Measurements from ENCODE around the gene ARID5B.
A peak's percentile ranks its signal among the peaks of the same experiment; 100 is the strongest.
"Not testable (repeated sequence)": the region's sequence is repeated elsewhere in the genome, so short reads cannot be mapped to it uniquely, and the experiment has no call there.

The ARID5B gene

GRCh38 chr10:61965703-61966395 is 64.3 kb downstream of the ARID5B start:
- no peak for DNase-seq (ENCODE audit: low read depth)

GRCh38 chr10:61967298-61967697 is 65.8 kb downstream of the ARID5B start:
- DNase-seq (ENCODE audit: low read depth): no peak

DNA sequence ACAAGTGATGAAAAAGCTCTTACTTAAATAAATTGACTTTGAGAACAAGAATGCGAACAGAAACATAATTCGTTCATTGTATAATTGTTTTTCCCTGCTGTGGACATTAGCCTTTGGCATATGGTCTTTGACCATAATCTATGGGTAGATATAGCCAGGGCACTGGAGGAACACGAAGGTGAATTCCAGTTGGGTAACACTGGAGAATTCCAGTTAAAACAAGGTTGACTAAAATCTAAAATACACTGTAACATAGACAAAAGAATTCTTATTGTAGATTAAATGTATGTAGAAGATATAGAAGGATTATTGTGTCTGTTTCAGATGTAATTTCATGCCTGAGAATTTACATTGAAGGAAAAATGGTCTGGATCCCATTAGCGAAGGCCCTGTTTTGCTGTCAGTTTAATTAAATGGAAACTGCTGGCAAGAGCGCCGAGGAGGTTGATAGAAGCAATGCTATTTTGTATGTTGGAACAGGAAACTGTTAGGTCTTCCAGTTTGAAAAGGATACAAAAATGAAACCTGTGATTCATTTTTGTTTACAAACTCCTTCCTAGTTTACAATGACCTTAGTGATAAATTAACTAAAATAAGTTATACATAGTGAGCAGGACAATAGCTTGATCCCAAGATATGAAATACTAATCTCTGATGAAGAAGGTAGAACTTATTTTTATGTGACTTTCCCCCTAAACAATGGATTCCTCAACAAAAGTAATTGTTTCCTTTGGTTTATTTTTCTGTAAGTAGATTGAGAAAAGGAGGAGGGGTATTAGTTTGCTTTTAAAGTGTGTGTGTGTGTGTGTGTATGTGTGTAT is 68.9 kb downstream of the ARID5B start:
- DNase-seq (ENCODE audit: low read depth): no peak

- DNase-seq (ENCODE audit: low read depth): no peak
Measured at GRCh38 chr10:61971003-61971325, 69.5 kb downstream of the ARID5B start.

DNA sequence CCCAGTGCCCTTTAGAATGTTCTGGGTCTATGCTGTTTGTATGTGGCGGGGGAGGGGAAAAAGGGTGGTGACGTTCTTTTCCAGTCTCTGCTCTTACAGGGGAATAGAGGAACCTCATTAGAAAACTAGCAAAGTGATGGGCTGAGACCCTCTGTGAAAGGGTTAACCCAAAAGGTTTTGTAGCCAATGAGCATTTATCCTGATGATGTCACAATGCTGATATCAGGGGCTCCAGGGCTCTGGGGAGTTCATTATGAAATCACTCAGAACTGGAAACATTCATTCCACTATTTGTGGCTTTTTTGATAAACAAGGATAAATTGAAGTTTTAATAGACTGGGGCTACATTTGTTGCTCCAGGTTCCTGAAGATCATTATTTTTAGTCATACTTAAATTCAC is 71.7 kb downstream of the ARID5B start:
- no peak for DNase-seq (ENCODE audit: low read depth)

GRCh38 chr10:61973906-61974305 is 72.4 kb downstream of the ARID5B start:
- DNase-seq (ENCODE audit: low read depth): no peak

- DNase-seq (ENCODE audit: low read depth): no peak
Measured at GRCh38 chr10:61974601-61975390, 73.3 kb downstream of the ARID5B start.

GRCh38 chr10:61975391-61975932 is 74.0 kb downstream of the ARID5B start:
- DNase-seq (ENCODE audit: low read depth): no peak

DNA sequence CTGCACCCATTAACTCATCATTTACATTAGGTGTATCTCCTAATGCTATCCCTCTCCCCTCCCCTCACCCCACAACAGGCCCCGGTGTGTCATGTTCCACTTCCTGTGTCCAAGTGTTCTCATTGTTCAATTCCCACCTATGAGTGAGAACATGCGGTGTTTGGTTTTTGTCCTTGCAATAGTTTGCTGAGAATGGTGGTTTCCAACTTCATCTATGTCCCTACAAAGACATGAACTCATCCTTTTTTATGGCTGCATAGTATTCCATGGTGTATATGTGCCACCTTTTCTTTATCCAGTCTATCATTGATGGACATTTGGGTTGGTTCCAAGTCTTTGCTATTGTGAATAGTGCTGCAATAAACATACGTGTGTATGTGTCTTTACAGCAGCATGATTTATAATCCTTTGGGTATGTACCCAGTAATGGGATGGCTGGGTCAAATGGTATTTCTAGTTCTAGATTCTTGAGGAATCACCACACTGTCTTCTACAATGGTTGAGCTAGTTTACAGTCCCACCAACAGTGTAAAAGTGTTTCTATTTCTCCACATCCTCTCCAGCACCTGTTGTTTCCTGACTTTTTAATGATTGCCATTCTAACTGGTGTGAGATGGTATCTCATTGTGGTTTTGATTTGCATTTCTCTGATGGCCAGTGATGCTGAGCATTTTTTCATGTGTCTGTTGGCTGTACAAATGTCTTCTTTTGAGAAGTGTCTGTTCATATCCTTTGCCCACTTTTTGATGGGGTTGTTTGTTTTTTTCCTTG is 75.6 kb downstream of the ARID5B start:
- DNase-seq (ENCODE audit: low read depth): not testable (repeated sequence)

- DNase-seq (ENCODE audit: low read depth): no peak
Measured at GRCh38 chr10:61978965-61979364, 77.5 kb downstream of the ARID5B start.

DNA sequence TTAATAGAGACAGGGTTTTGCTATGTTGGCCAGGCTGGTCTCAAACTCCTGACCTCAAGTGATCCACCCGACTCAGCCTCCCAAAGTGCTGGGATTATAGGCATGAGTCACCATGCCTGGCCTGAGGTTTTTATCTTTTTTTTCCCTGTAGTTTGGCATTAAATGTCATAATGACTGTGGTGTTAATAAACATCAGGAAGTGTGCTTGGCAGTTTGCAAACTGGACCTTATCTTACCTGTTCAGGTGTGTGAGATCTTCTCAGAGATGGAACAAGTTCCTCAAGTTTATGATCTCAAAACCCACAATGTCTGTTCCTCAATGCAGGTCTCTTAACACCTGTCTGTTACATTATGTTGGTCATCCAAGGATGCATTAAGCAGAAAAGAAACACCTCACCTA is 80.0 kb downstream of the ARID5B start:
- DNase-seq (ENCODE audit: low read depth): no peak

GRCh38 chr10:61983255-61983654 is 81.8 kb downstream of the ARID5B start:
- no peak for DNase-seq (ENCODE audit: low read depth)

GRCh38 chr10:61984803-61985418 is 83.4 kb downstream of the ARID5B start:
- no peak for DNase-seq (ENCODE audit: low read depth)

- no peak for DNase-seq (ENCODE audit: low read depth)
Measured at GRCh38 chr10:61985715-61986114, 84.2 kb downstream of the ARID5B start.

DNA sequence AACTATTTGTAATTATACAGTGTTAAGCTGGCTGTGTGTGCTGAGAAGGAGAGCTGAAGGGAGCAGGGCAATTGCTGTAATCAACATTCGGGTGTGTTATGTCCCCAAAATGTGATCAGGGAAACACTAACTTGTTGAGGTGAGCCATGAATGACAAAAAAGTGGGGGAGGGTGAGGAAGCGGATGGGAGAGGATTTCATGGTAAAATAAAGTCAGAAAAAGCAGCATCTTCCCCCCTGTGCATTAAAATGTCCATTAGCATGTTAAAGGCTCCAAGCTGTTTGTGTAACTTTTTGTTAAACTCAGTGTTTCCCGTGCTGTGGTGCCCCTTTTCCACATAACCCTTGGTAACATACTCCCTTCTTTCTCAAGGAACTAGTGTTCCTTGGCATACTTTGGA is 84.9 kb downstream of the ARID5B start:
- DNase-seq (ENCODE audit: low read depth): no peak

GRCh38 chr10:61986788-61987492 is 85.4 kb downstream of the ARID5B start:
- no peak for DNase-seq (ENCODE audit: low read depth)

- DNase-seq (ENCODE audit: low read depth): no peak
Measured at GRCh38 chr10:61987537-61987936, 86.0 kb downstream of the ARID5B start.

DNA sequence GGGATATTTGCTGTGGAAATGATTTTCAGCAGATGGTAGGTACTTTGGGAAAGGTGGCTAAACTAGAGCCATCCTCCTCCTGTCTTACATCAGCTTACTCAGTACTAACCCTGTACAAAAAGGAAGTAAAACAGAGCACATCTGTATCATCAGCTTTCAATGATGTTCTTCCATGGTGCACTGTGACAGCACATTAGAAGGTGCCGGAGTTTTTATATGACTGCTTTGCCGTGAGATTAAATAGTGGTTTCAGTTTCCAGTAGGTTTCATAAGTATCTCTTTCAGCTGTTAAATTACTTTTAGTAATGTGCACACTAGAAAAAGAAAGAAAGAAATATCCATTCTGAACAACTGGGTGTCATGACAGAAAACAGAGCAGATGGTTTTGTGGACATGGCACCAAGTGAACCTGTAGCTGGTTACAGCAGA is 86.5 kb downstream of the ARID5B start:
- peak; percentile 36 for DNase-seq (ENCODE audit: low read depth)

DNA sequence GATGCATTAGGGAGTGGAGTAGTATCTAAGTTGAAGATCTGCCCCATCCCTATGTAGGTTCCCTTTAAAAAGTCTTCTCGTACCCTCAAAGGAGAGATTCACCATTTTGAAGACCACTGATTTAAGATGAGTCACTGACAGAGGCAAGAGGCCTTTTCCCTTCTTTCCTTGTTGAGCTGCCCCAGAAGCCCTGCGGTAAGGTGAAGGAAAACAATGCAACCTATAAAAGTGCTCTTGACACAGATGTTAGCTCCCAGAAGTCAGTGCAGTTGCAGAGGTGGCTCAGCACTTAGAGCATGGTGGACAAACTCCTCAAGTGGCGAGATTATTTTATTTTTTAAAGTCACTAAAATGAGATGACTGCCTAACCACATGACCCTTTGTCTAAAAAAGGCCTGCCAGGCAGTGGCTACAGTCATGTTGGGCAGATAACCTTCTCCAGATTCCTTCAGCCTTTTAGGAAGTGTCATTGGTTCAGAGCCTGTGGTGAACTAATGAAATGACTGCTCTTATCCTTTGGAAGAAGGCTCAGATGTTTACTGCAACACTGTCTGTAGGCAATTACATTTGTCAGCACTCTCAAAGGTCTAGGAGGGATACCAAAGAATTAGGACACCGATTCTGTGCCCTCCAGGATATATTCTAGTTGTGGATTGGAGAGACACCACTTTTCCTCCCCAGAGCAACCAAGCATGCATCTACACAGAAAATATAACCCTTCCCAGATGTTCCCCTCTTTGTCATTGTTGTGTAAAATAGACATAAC is 88.7 kb downstream of the ARID5B start:
- no peak for DNase-seq (ENCODE audit: low read depth)

GRCh38 chr10:61990761-61991135 is 89.2 kb downstream of the ARID5B start:
- no peak for DNase-seq (ENCODE audit: low read depth)
